Cardiac ventricle fibroblast (primary cell): ENCODE data around the gene PTP4A1. TPM values are rescaled to one million over a fixed set of nuclear protein-coding genes. Genes with fewer than 3 reads are reported as not detected.

Experiments used
- total RNA-seq: library from RNA; depleted of rRNA; stranded (reverse); fragments of >200 nt; gene quantifications from 2 replicates; pipeline ENCODE4 v1.2.3, GENCODE V29; 2015

The PTP4A1 gene
- total RNA-seq: 28.4 and 35.9 TPM in 2 replicates

DNA sequence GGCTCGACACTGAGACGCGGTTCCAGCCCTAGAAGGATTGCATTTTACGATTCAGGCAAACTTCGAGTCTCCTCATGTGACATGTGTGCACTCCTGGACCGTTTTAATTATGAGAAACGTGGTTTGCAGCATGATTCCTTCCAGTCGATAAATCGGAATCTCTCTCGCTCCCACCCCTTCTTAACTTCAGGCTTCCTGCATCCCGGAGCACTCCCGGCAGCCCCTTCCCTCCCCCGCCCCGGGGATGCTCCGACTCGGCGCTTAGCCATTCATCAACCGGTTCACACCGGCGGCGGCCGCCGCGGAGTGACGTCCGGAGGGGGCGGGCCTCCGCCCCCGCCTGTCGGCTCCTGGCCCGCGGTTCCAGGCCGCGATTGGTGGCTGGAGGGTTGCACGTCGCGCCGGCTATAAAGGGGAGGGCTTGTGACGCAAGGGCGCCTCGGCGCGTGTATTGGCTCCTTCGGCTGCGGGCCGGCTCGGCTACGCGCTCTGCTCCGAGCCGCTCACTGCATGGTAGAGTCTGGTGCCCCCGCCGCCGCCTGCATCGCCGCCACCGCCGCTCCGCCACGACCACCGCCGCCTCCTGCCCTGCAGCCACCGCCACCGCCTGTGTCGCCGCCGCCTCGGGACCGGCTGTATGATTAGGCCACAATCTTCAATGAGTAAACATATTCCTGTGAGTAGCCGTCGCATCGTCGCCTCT, at the start of gene PTP4A1, which contains the start of gene LOC128125822:
Gene PTP4A1, plus strand, starts transcription at position 437 of the 703 bp plus-strand sequence. CDS start 4,401 bp downstream, outside the sequence.
Gene LOC128125822, plus strand, starts transcription at position 437 of the 703 bp plus-strand sequence.

Other genes starting within 250 kb of the PTP4A1 start
- gene PHF3, start 63.3 kb downstream of the PTP4A1 start, total RNA-seq: 37.0 and 40.7 TPM in 2 replicates